GM23248 (cell line): ENCODE measurements around the gene VPS54. TPM values are rescaled to one million over a fixed set of nuclear protein-coding genes. Genes with fewer than 3 reads are reported as not detected.
A peak's percentile ranks its signal among the peaks of the same experiment; 100 is the strongest.

Experiments
- DNase-seq: peaks from one replicate; pipeline ENCODE4 v3.0.0-alpha.2; 2015
- H2AFZ ChIP-seq: fragments of 200-600 bp; sonication (generic); 2 replicates; pipeline ENCODE4 v1.6.1; 2016; ENCODE audit warnings: antibody characterized with exemption
- H3F3A ChIP-seq: fragments of 200-600 bp; sonication (generic); 2 replicates; pipeline ENCODE4 v1.6.1; 2016; ENCODE audit warnings: mild to moderate bottlenecking, antibody characterized with exemption, mixed run types; ENCODE audit not compliant: insufficient read depth
- H3K27ac ChIP-seq: fragments of 200-600 bp; sonication (generic); 2 replicates; pipeline ENCODE4 v1.5.1; 2016; ENCODE audit warnings: mild to moderate bottlenecking
- H3K27me3 ChIP-seq: fragments of 200-600 bp; sonication (generic); replicated peaks from 2 replicates; pipeline ENCODE4 v1.6.1; 2016; ENCODE audit warnings: mild to moderate bottlenecking; ENCODE audit not compliant: insufficient read depth
- H3K36me3 ChIP-seq: fragments of 200-600 bp; sonication (generic); 2 replicates; pipeline ENCODE4 v1.6.1; 2016; ENCODE audit warnings: low read depth, mild to moderate bottlenecking
- H3K4me1 ChIP-seq: fragments of 200-600 bp; sonication (generic); 2 replicates; pipeline ENCODE4 v1.6.1; 2016; ENCODE audit warnings: mild to moderate bottlenecking; ENCODE audit not compliant: insufficient read depth
- H3K4me2 ChIP-seq: fragments of 200-600 bp; sonication (generic); one replicate; pipeline ENCODE4 v1.6.1; 2016; ENCODE audit warnings: mild to moderate bottlenecking; ENCODE audit not compliant: unreplicated experiment
- H3K4me3 ChIP-seq: fragments of 200-600 bp; sonication (generic); 2 replicates; pipeline ENCODE4 v1.5.1; 2016; ENCODE audit warnings: mild to moderate bottlenecking
- H3K79me2 ChIP-seq: fragments of 200-600 bp; sonication (generic); 2 replicates; pipeline ENCODE4 v1.6.1; 2016; ENCODE audit warnings: mild to moderate bottlenecking; ENCODE audit not compliant: insufficient read depth
- H3K9ac ChIP-seq: fragments of 200-600 bp; sonication (generic); 2 replicates; pipeline ENCODE4 v1.6.1; 2016; ENCODE audit warnings: mild to moderate bottlenecking
- H3K9me2 ChIP-seq: fragments of 200-600 bp; sonication (generic); 2 replicates; pipeline ENCODE4 v1.6.1; 2016; ENCODE audit warnings: mixed run types, mild to moderate bottlenecking, moderate library complexity; ENCODE audit not compliant: insufficient read depth
- H3K9me3 ChIP-seq: fragments of 200-600 bp; sonication (generic); one replicate; pipeline ENCODE4 v1.6.1; 2017; ENCODE audit warnings: low read depth
- H4K20me1 ChIP-seq: fragments of 200-600 bp; sonication (generic); 2 replicates; pipeline ENCODE4 v1.6.0; 2016; ENCODE audit not compliant: insufficient read depth
- EZH2 ChIP-seq: fragments of 200-600 bp; sonication (generic); IDR thresholded peaks from 2 replicates; pipeline ENCODE4 v1.6.1; 2018; ENCODE audit warnings: antibody characterized with exemption, mild to moderate bottlenecking; ENCODE audit not compliant: insufficient read depth, poor library complexity, severe bottlenecking
- EZH2phosphoT487 ChIP-seq: fragments of 200-600 bp; sonication (generic); IDR thresholded peaks from 2 replicates; pipeline ENCODE4 v1.6.1; 2018; ENCODE audit warnings: antibody characterized with exemption, moderate library complexity, mild to moderate bottlenecking, low read depth; ENCODE audit not compliant: insufficient read depth
- WGBS, 2 experiments: methylation state at CpG; one replicate each; pipeline ENCODE4 v1.1.6; 2015 to 2017; ENCODE audit warnings: low lambda C conversion rate in 2 of 2, low coverage in 1 of 2; ENCODE audit errors: missing lambda C conversion rate in 2 of 2; 5-methylcytosine and 5-hydroxymethylcytosine counted together
- in situ Hi-C: fragments of 300-500 bp; cut with MboI; formaldehyde crosslinking; loops from 2 replicates; pipeline ENCODE4 v1.15.0; 2020
- polyA plus RNA-seq: library from polyadenylated mRNA; unstranded; fragments of >200 nt; fragmentation: Nextera tagmentation; extraction: Ambion mirVana; gene quantifications from 2 replicates; pipeline ENCODE4 v1.2.1, GENCODE V29; 2016
- total RNA-seq: library from RNA; depleted of rRNA; stranded (reverse); fragments of >200 nt; shearing (Covaris generic); gene quantifications from 2 replicates; pipeline ENCODE4 v1.2.3, GENCODE V29; 2014

VPS54 gene
- total and polyA plus RNA-seq, 2 experiments from 2014 or later, result 6.5 to 12.9 TPM

- no peaks in the 10 kb centered on the region for H3K9me3 ChIP-seq
- H3K36me3 ChIP-seq, result peaks cover 16% of the 10 kb centered on the region; the same call in 1 of the 2 replicates
- no peaks in the 10 kb centered on the region for H3K27me3 ChIP-seq
- H2AFZ ChIP-seq, result no peak overlapping the region
- 33 to 41% methylated on average over 3 of the region's 3 CpGs for WGBS, 2 experiments
- peaks cover 83% of the 10 kb centered on the region for H3K79me2 ChIP-seq
- peak; percentile 46 for DNase-seq
- peak overlapping the region; percentile 82 for H3K27ac ChIP-seq
- no peak overlapping the region for H3K4me3 ChIP-seq
- peaks cover 37% of the 10 kb centered on the region for H3K4me1 ChIP-seq
- peak overlapping the region; percentile 55 for H3K9ac ChIP-seq
- H3F3A ChIP-seq, result peaks cover 58% of the 10 kb centered on the region
- in situ Hi-C loops, result no loop called here
- TF ChIP-seq EZH2phosphoT487, result no peak
- no peak for TF ChIP-seq EZH2
- peak overlapping the region; percentile 72 for H3K4me2 ChIP-seq
- H3K9me2 ChIP-seq, result no peaks in the 10 kb centered on the region
- H4K20me1 ChIP-seq, result no peaks in the 10 kb centered on the region
Measured at GRCh38 chr2:63875559-63876245, 143.5 kb downstream of the VPS54 start.

GRCh38 chr2:63875131-63875527 is 144.1 kb downstream of the VPS54 start:
- H3K9ac ChIP-seq, result no peak overlapping the region; the same call in 1 of the 2 replicates
- H3K79me2 ChIP-seq, result peaks cover 83% of the 10 kb centered on the region
- no peaks in the 10 kb centered on the region for H4K20me1 ChIP-seq
- no peaks in the 10 kb centered on the region for H3K9me3 ChIP-seq
- peaks cover 16% of the 10 kb centered on the region; the same call in 1 of the 2 replicates for H3K36me3 ChIP-seq
- in situ Hi-C loops, result no loop called here
- no peaks in the 10 kb centered on the region for H3K27me3 ChIP-seq
- no peak overlapping the region for H3K4me3 ChIP-seq
- H3K4me2 ChIP-seq, result peak overlapping the region; percentile 72
- peak overlapping the region; percentile 82 for H3K27ac ChIP-seq
- H3K9me2 ChIP-seq, result no peaks in the 10 kb centered on the region
- no peak for TF ChIP-seq EZH2
- TF ChIP-seq EZH2phosphoT487, result no peak
- peak; percentile 72 for DNase-seq
- peaks cover 42% of the 10 kb centered on the region for H3K4me1 ChIP-seq
- WGBS, 2 experiments, result 5 to 6% methylated on average over 1 of the region's 1 CpG
- H3F3A ChIP-seq, result peaks cover 63% of the 10 kb centered on the region
- H2AFZ ChIP-seq, result no peak overlapping the region

GRCh38 chr2:63874204-63875130 is 144.8 kb downstream of the VPS54 start:
- no peaks in the 10 kb centered on the region for H3K9me3 ChIP-seq
- peaks cover 16% of the 10 kb centered on the region; the same call in 1 of the 2 replicates for H3K36me3 ChIP-seq
- no peak for TF ChIP-seq EZH2phosphoT487
- DNase-seq, result peak; percentile 13
- H3K9me2 ChIP-seq, result no peaks in the 10 kb centered on the region
- no peak overlapping the region for H3K9ac ChIP-seq
- H4K20me1 ChIP-seq, result no peaks in the 10 kb centered on the region
- H3K4me1 ChIP-seq, result peaks cover 42% of the 10 kb centered on the region
- in situ Hi-C loops, result no loop called here
- H3K4me2 ChIP-seq, result peak overlapping the region; percentile 72
- no peak overlapping the region for H3K4me3 ChIP-seq
- no peaks in the 10 kb centered on the region for H3K27me3 ChIP-seq
- peak overlapping the region; percentile 82 for H3K27ac ChIP-seq
- 85 to 89% methylated on average over 5 of the region's 5 CpGs for WGBS, 2 experiments
- H2AFZ ChIP-seq, result no peak overlapping the region
- peaks cover 67% of the 10 kb centered on the region for H3F3A ChIP-seq
- H3K79me2 ChIP-seq, result peaks cover 84% of the 10 kb centered on the region

- Histone ChIP-seq H2AFZ (no peak overlapping the region), H3K27ac (peak overlapping the region; percentile 7; the same call in 1 of the 2 replicates), H3K4me1 (peaks cover 42% of the 10 kb centered on the region), H3K4me2 (peak overlapping the region; percentile 30), H3K79me2 (peaks cover 85% of the 10 kb centered on the region), H3K9me3 (no peaks in the 10 kb centered on the region), H3K36me3 (peaks cover 22% of the 10 kb centered on the region; the same call in 1 of the 2 replicates), H3K9ac (no peak overlapping the region), H3K9me2 (no peaks in the 10 kb centered on the region), H3K4me3 (no peak overlapping the region), H3K27me3 (no peaks in the 10 kb centered on the region), H4K20me1 (no peaks in the 10 kb centered on the region), H3F3A (peaks cover 77% of the 10 kb centered on the region)
- TF ChIP-seq EZH2phosphoT487, result no peak
- peak; percentile 41 for DNase-seq
- 40 to 45% methylated on average over 6 of the region's 6 CpGs for WGBS, 2 experiments
- in situ Hi-C loops, result no loop called here
Measured at GRCh38 chr2:63872571-63873328, 146.5 kb downstream of the VPS54 start.
